ENCODE data around the gene CRYZL1.
"Not testable (repeated sequence)": the region's sequence is repeated elsewhere in the genome, so short reads cannot be mapped to it uniquely, and the experiment has no call there.

Gene CRYZL1

DNA sequence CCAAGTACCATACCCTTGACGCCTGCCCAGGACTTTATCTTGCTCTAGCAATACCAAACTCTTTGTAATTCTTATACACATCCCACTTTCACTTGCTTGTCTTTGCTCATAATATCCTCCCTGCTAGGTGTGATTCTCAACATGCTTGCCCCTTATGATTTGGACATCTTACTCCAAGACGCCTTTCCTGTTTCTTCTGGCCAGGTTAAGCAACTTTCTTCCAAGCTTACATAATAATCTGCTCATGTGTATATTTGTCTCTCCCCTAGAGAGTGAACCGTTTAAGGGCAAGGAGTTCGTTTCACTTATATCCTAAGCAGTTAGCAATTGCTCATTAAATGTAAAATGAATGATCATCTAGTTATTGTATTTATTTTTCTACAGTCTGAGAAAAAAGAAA is 21.8 kb downstream of the CRYZL1 start:
- Histone ChIP-seq H2AFZ (ENCODE audit: low read depth, low read length) (no peak overlapping the region), H4K20me1 (ENCODE audit: insufficient read depth, low read length) (no peaks in the 10 kb centered on the region), H3K4me1 (ENCODE audit: low read length) (no peaks in the 10 kb centered on the region), H3K4me2 (ENCODE audit: low read length) (no peak overlapping the region), H3K36me3 (replicated peaks; ENCODE audit: low read depth, low read length) (peaks cover 2% of the 10 kb centered on the region), H3K79me2 (ENCODE audit: low read length) (no peaks in the 10 kb centered on the region), H3K9ac (ENCODE audit: low read length) (no peak overlapping the region), H3K27me3 (ENCODE audit: low read depth, low read length) (no peaks in the 10 kb centered on the region), H3K4me3 (ENCODE audit: low read length) (no peak overlapping the region), H3K27ac (ENCODE audit: low read length) (no peak overlapping the region), H3K9me3 (ENCODE audit: insufficient read depth, low read length) (no peaks in the 10 kb centered on the region)
- no peak for TF ChIP-seq EZH2phosphoT487 (IDR thresholded peaks at IDR 0.05; ENCODE audit: low read depth)
- TF ChIP-seq, protein P1, sequence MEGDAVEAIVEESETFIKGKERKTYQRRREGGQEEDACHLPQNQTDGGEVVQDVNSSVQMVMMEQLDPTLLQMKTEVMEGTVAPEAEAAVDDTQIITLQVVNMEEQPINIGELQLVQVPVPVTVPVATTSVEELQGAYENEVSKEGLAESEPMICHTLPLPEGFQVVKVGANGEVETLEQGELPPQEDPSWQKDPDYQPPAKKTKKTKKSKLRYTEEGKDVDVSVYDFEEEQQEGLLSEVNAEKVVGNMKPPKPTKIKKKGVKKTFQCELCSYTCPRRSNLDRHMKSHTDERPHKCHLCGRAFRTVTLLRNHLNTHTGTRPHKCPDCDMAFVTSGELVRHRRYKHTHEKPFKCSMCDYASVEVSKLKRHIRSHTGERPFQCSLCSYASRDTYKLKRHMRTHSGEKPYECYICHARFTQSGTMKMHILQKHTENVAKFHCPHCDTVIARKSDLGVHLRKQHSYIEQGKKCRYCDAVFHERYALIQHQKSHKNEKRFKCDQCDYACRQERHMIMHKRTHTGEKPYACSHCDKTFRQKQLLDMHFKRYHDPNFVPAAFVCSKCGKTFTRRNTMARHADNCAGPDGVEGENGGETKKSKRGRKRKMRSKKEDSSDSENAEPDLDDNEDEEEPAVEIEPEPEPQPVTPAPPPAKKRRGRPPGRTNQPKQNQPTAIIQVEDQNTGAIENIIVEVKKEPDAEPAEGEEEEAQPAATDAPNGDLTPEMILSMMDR (IDR thresholded peaks at IDR 0.05; ENCODE audit: low read depth, low read length): no peak

- Histone ChIP-seq H3K9ac (ENCODE audit: low read length) (no peak overlapping the region), H3K27me3 (ENCODE audit: low read depth, low read length) (no peaks in the 10 kb centered on the region), H3K4me1 (ENCODE audit: low read length) (no peaks in the 10 kb centered on the region), H3K4me2 (ENCODE audit: low read length) (no peak overlapping the region), H4K20me1 (ENCODE audit: insufficient read depth, low read length) (no peaks in the 10 kb centered on the region), H3K36me3 (replicated peaks; ENCODE audit: low read depth, low read length) (no peaks in the 10 kb centered on the region), H3K79me2 (ENCODE audit: low read length) (no peaks in the 10 kb centered on the region), H3K27ac (ENCODE audit: low read length) (no peak overlapping the region), H3K4me3 (ENCODE audit: low read length) (no peak overlapping the region), H3K9me3 (ENCODE audit: insufficient read depth, low read length) (no peaks in the 10 kb centered on the region), H2AFZ (ENCODE audit: low read depth, low read length) (no peak overlapping the region)
- no peak for TF ChIP-seq EZH2phosphoT487 (IDR thresholded peaks at IDR 0.05; ENCODE audit: low read depth)
- TF ChIP-seq, protein P1 (IDR thresholded peaks at IDR 0.05; ENCODE audit: low read depth, low read length): no peak
Observed at GRCh38 chr21:33618407-33618806, 23.1 kb downstream of the CRYZL1 start.

GRCh38 chr21:33617565-33617964 is 24.0 kb downstream of the CRYZL1 start:
- H3K9me3 ChIP-seq (ENCODE audit: insufficient read depth, low read length); H3K27ac ChIP-seq (ENCODE audit: low read length); H2AFZ ChIP-seq (ENCODE audit: low read depth, low read length); H3K9ac ChIP-seq (ENCODE audit: low read length); H3K36me3 ChIP-seq (replicated peaks; ENCODE audit: low read depth, low read length); H3K4me1 ChIP-seq (ENCODE audit: low read length); H3K4me2 ChIP-seq (ENCODE audit: low read length); H3K27me3 ChIP-seq (ENCODE audit: low read depth, low read length); H3K4me3 ChIP-seq (ENCODE audit: low read length); H4K20me1 ChIP-seq (ENCODE audit: insufficient read depth, low read length); H3K79me2 ChIP-seq (ENCODE audit: low read length): not testable (repeated sequence)

- TF ChIP-seq, protein P1 (IDR thresholded peaks at IDR 0.05; ENCODE audit: low read depth, low read length): no peak
- no peak for TF ChIP-seq EZH2phosphoT487 (IDR thresholded peaks at IDR 0.05; ENCODE audit: low read depth)
- no peak overlapping the region for H2AFZ ChIP-seq (ENCODE audit: low read depth, low read length)
- no peak overlapping the region for H3K9ac ChIP-seq (ENCODE audit: low read length)
- H3K9me3 ChIP-seq (ENCODE audit: insufficient read depth, low read length): no peaks in the 10 kb centered on the region
- H4K20me1 ChIP-seq (ENCODE audit: insufficient read depth, low read length): no peaks in the 10 kb centered on the region
- H3K79me2 ChIP-seq (ENCODE audit: low read length): no peaks in the 10 kb centered on the region
- H3K27ac ChIP-seq (ENCODE audit: low read length): no peak overlapping the region
- no peaks in the 10 kb centered on the region for H3K27me3 ChIP-seq (ENCODE audit: low read depth, low read length)
- H3K36me3 ChIP-seq (replicated peaks; ENCODE audit: low read depth, low read length): no peaks in the 10 kb centered on the region
- no peak overlapping the region for H3K4me3 ChIP-seq (ENCODE audit: low read length)
- H3K4me1 ChIP-seq (ENCODE audit: low read length): no peaks in the 10 kb centered on the region
- H3K4me2 ChIP-seq (ENCODE audit: low read length): no peak overlapping the region
Observed at GRCh38 chr21:33611006-33611744, 30.4 kb downstream of the CRYZL1 start.

Data from OCI-LY3 (cell line).